Mesodermal cell (in vitro differentiated cells): Measurements from ENCODE around the gene TPSB2.
"Not testable (repeated sequence)": the region's sequence is repeated elsewhere in the genome, so short reads cannot be mapped to it uniquely, and the experiment has no call there.

Experiments
- H3K27ac ChIP-seq: 2 replicates; pipeline ENCODE4 v1.7.0; 2013; ENCODE audit warnings: mild to moderate bottlenecking, low read depth, low read length, moderate library complexity; ENCODE audit not compliant: severe bottlenecking
- H3K36me3 ChIP-seq: 2 replicates; pipeline ENCODE4 v1.7.1; 2013; ENCODE audit warnings: mild to moderate bottlenecking, low read length, moderate library complexity; ENCODE audit not compliant: control insufficient read depth, insufficient read depth
- H3K4me1 ChIP-seq: one replicate; pipeline ENCODE4 v1.7.1; 2013; ENCODE audit warnings: mild to moderate bottlenecking, low read length; ENCODE audit not compliant: insufficient read depth, control insufficient read depth, poor library complexity, severe bottlenecking
- H3K4me3 ChIP-seq: 2 replicates; pipeline ENCODE4 v1.7.0; 2013; ENCODE audit warnings: low read length, control low read depth, mild to moderate bottlenecking; ENCODE audit not compliant: insufficient read depth, poor library complexity, severe bottlenecking; ENCODE audit errors: extremely low read depth
- H3K9me3 ChIP-seq: 2 replicates; pipeline ENCODE4 v1.7.1; 2013; ENCODE audit warnings: mild to moderate bottlenecking, low read length, moderate library complexity; ENCODE audit not compliant: control insufficient read depth
- WGBS, 2 experiments: methylation state at CpG; one replicate each; pipeline ENCODE4 v1.1.5; 2013; ENCODE audit warnings: missing lambda C conversion rate in 2 of 2; ENCODE audit not compliant: insufficient coverage in 2 of 2; 5-methylcytosine and 5-hydroxymethylcytosine counted together

Gene TPSB2

GRCh38 chr16:1249031-1249755, 19.2 kb upstream of the TPSB2 start:
- not testable (repeated sequence) for H3K4me3 ChIP-seq, H3K4me1 ChIP-seq
- no CpG with 5 or more reads among the region's 43 CpGs for WGBS, 2 experiments

GRCh38 chr16:1247903-1248537, 18.0 kb upstream of the TPSB2 start:
- not testable (repeated sequence) for H3K9me3 ChIP-seq, H3K4me3 ChIP-seq, H3K27ac ChIP-seq, H3K36me3 ChIP-seq, H3K4me1 ChIP-seq
- 84 to 88% methylated on average over 8 to 11 of the region's 14 CpGs for WGBS, 2 experiments

More at GRCh38 chr16:1249031-1249755, 19.2 kb upstream of the TPSB2 start:
- not testable (repeated sequence) for H3K9me3 ChIP-seq, H3K36me3 ChIP-seq, H3K27ac ChIP-seq

GRCh38 chr16:1245452-1246020, 15.6 kb upstream of the TPSB2 start:
- 76 to 82% methylated on average over 19 to 21 of the region's 22 CpGs for WGBS, 2 experiments
- Histone ChIP-seq H3K4me1 (no peaks in the 10 kb centered on the region), H3K4me3 (no peak overlapping the region), H3K27ac (no peak overlapping the region), H3K36me3 (no peaks in the 10 kb centered on the region), H3K9me3 (no peaks in the 10 kb centered on the region)

DNA sequence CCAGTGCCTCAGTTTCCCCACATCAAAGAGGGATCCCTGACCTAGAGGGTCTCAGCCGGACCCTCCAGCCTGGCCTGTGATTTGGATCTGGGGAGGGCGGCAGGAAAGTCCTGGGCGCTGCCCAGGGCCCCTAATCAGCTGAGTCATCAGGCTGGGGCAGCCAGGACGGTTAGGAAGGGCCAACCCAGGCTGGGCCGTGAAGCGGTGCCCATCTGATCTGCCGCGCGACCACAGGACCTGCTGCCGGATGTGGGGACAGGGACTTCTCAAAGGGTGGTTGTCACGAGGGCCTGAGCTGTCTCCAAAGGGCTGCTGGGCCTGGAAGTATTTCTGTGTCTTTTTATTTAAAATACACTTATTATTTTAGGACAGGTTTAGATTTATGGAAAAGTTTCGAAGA, 14.9 kb upstream of the TPSB2 start:
- Histone ChIP-seq H3K27ac (no peak overlapping the region), H3K4me3 (no peak overlapping the region), H3K9me3 (no peaks in the 10 kb centered on the region), H3K4me1 (no peaks in the 10 kb centered on the region), H3K36me3 (no peaks in the 10 kb centered on the region)
- 88 to 93% methylated on average over 1 to 7 of the region's 12 CpGs for WGBS, 2 experiments

- not testable (repeated sequence) for H3K4me1 ChIP-seq, H3K9me3 ChIP-seq, H3K36me3 ChIP-seq, H3K27ac ChIP-seq, H3K4me3 ChIP-seq
- 76 to 88% methylated on average over 13 to 15 of the region's 32 CpGs for WGBS, 2 experiments
These were observed 14.2 kb upstream of the TPSB2 start for GRCh38 chr16:1243907-1244850.

DNA sequence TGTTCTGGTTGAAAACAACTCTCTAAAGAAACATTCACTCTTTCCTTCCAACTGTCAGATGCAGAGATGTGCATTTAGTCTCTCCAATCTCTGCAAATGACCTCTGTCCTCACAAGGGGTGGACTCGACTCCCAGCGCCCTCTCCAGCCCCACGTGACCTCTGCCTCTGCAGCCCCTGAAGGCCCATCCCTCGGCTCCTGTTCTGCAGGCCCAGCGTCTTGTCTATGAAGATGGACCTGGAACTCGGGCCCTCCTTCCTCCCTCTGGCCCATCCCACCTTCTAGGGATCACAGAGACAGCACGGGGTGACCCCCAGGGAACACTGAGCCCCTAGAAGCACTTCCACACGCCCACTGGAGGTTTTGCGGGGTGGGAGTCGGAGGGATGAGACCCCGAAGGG, 13.4 kb upstream of the TPSB2 start:
- WGBS, 2 experiments, result 77 to 83% methylated on average over 4 to 5 of the region's 11 CpGs
- not testable (repeated sequence) for H3K27ac ChIP-seq, H3K9me3 ChIP-seq, H3K36me3 ChIP-seq, H3K4me3 ChIP-seq, H3K4me1 ChIP-seq

- not testable (repeated sequence) for H3K4me3 ChIP-seq, H3K4me1 ChIP-seq, H3K36me3 ChIP-seq, H3K27ac ChIP-seq, H3K9me3 ChIP-seq
- no CpG with 5 or more reads among the region's 15 CpGs for WGBS, 2 experiments
These were observed 11.1 kb upstream of the TPSB2 start for GRCh38 chr16:1241081-1241480.

- not testable (repeated sequence) for H3K4me1 ChIP-seq, H3K27ac ChIP-seq, H3K9me3 ChIP-seq, H3K4me3 ChIP-seq, H3K36me3 ChIP-seq
- WGBS, 2 experiments, result no CpG with 5 or more reads among the region's 12 CpGs
These were observed 10.5 kb upstream of the TPSB2 start, which contains the start of gene TPSAB1 for GRCh38 chr16:1240436-1240835. Gene TPSAB1, plus strand, starts transcription at chr16:1240705. Its CDS starts 234 bp downstream, at chr16:1240939.

DNA sequence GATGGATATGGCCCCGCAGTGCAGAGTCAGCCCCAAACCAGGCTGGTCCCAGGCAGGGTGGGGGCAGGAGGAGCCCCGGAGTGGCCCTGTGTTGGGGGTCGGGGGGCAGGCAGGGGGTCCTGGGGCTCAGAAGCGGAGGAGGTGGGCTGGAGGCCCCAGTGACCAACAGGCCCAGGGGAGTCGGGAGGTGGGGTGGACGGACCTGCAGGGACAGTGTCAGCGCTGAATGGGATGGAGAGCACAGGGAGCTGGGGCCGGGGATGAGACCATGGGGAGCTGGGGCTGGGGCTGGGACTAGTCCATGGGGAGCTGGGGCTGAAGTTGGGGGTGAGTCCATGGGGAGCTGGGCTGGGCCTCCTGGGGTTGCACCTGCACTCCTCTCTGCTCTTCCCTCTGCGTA, 9.6 kb upstream of the TPSB2 start:
- not testable (repeated sequence) for H3K36me3 ChIP-seq, H3K27ac ChIP-seq, H3K9me3 ChIP-seq, H3K4me3 ChIP-seq, H3K4me1 ChIP-seq
- 90 to 95% methylated on average over 2 to 6 of the region's 9 CpGs for WGBS, 2 experiments

GRCh38 chr16:1238909-1239308, 8.9 kb upstream of the TPSB2 start:
- H3K27ac ChIP-seq, H3K9me3 ChIP-seq, H3K4me3 ChIP-seq, H3K4me1 ChIP-seq, H3K36me3 ChIP-seq: not testable (repeated sequence)
- 86 to 91% methylated on average over 6 to 10 of the region's 23 CpGs for WGBS, 2 experiments
